Measurements from ENCODE around the gene CMTM4.
"Not testable (repeated sequence)": the region's sequence is repeated elsewhere in the genome, so short reads cannot be mapped to it uniquely, and the experiment has no call there.

CMTM4 gene

GRCh38 chr16:66616169-66616568 lies 80.4 kb downstream of the CMTM4 start:
- DNase-seq: no peak
- ATAC-seq: no peak

- no peak for ATAC-seq
- DNase-seq: no peak
These were observed 82.3 kb downstream of the CMTM4 start for GRCh38 chr16:66614161-66614802.

GRCh38 chr16:66612422-66612821 lies 84.1 kb downstream of the CMTM4 start:
- DNase-seq (no peak), ATAC-seq (no peak)

- ATAC-seq, DNase-seq: not testable (repeated sequence)
These were observed 84.6 kb downstream of the CMTM4 start for GRCh38 chr16:66611911-66612310.

- ATAC-seq: no peak
- no peak for DNase-seq
These were observed 86.3 kb downstream of the CMTM4 start for GRCh38 chr16:66610111-66610820.

GRCh38 chr16:66609139-66609510 lies 87.4 kb downstream of the CMTM4 start:
- DNase-seq: no peak
- no peak for ATAC-seq

GRCh38 chr16:66608241-66609138 lies 88.1 kb downstream of the CMTM4 start:
- DNase-seq (peak; percentile 93), ATAC-seq (peak; percentile 65)

- no peak for DNase-seq
- no peak for ATAC-seq
These were observed 90.4 kb downstream of the CMTM4 start for GRCh38 chr16:66605979-66606751.

- ATAC-seq: peak; percentile 9
- peak; percentile 49 for DNase-seq
These were observed 91.2 kb downstream of the CMTM4 start for GRCh38 chr16:66605177-66605978.

GRCh38 chr16:66604376-66605176 lies 92.0 kb downstream of the CMTM4 start, which contains the start of gene CMTM3:
TSS of gene CMTM3 (plus strand) at chr16:66604704. CDS start at chr16:66604806, 102 bp downstream.
- peak; percentile 84 for DNase-seq
- ATAC-seq: peak; percentile 50

GRCh38 chr16:66603537-66604375 lies 92.8 kb downstream of the CMTM4 start:
- DNase-seq (peak; percentile 65), ATAC-seq (peak; percentile 53)

- ATAC-seq (no peak), DNase-seq (no peak)
These were observed 95.1 kb downstream of the CMTM4 start for GRCh38 chr16:66601471-66601870.

- DNase-seq (no peak), ATAC-seq (no peak)
These were observed 96.1 kb downstream of the CMTM4 start for GRCh38 chr16:66600477-66600876.

GRCh38 chr16:66599726-66600125 lies 96.8 kb downstream of the CMTM4 start:
- no peak for ATAC-seq
- no peak for DNase-seq

- DNase-seq: no peak
- ATAC-seq: peak; percentile 65
These were observed 98.4 kb downstream of the CMTM4 start for GRCh38 chr16:66598111-66598510.

- DNase-seq: no peak
- ATAC-seq: no peak
These were observed 99.3 kb downstream of the CMTM4 start for GRCh38 chr16:66596986-66597848.

GRCh38 chr16:66596559-66596958 lies 100.0 kb downstream of the CMTM4 start:
- not testable (repeated sequence) for DNase-seq, ATAC-seq

GRCh38 chr16:66594739-66595138 lies 101.8 kb downstream of the CMTM4 start:
- ATAC-seq (no peak), DNase-seq (no peak)
